Neural progenitor cell (in vitro differentiated cells): Measurements from ENCODE around the gene FAF1. TPM values are rescaled to one million over a fixed set of nuclear protein-coding genes. Genes with fewer than 3 reads are reported as not detected.
"Not testable (repeated sequence)": the region's sequence is repeated elsewhere in the genome, so short reads cannot be mapped to it uniquely, and the experiment has no call there.

Experiments used
- DNase-seq: peaks from one replicate; pipeline ENCODE4 v3.0.0-alpha.2; 2016; ENCODE audit warnings: low spot score
- H2AFZ ChIP-seq: fragments of 200-600 bp; sonication (generic); replicated peaks from 2 replicates; pipeline ENCODE4 v1.6.1; 2016; ENCODE audit warnings: antibody characterized with exemption
- H3F3A ChIP-seq: fragments of 200-600 bp; sonication (generic); 2 replicates; pipeline ENCODE4 v1.6.1; 2016; ENCODE audit warnings: antibody characterized with exemption, low read depth
- H3K27ac ChIP-seq: fragments of 200-600 bp; sonication (generic); 2 replicates; pipeline ENCODE4 v1.5.1; 2016; ENCODE audit warnings: mild to moderate bottlenecking
- H3K27me3 ChIP-seq: fragments of 200-600 bp; sonication (generic); 2 replicates; pipeline ENCODE4 v1.6.1; 2016; ENCODE audit warnings: mild to moderate bottlenecking, moderate library complexity
- H3K36me3 ChIP-seq: fragments of 200-600 bp; sonication (generic); 2 replicates; pipeline ENCODE4 v1.5.1; 2016
- H3K4me1 ChIP-seq: fragments of 200-600 bp; sonication (generic); 2 replicates; pipeline ENCODE4 v1.6.1; 2016; ENCODE audit warnings: mixed run types
- H3K4me2 ChIP-seq: fragments of 200-600 bp; sonication (generic); 2 replicates; pipeline ENCODE4 v1.6.1; 2016
- H3K4me3 ChIP-seq: fragments of 200-600 bp; sonication (generic); 2 replicates; pipeline ENCODE4 v1.5.1; 2016
- H3K79me2 ChIP-seq: fragments of 200-600 bp; sonication (generic); 2 replicates; pipeline ENCODE4 v1.6.1; 2016; ENCODE audit warnings: low read depth
- H3K9ac ChIP-seq: fragments of 200-600 bp; sonication (generic); 2 replicates; pipeline ENCODE4 v1.6.1; 2016
- H3K9me3 ChIP-seq: fragments of 200-600 bp; sonication (generic); 2 replicates; pipeline ENCODE4 v1.5.1; 2016; ENCODE audit warnings: low read depth
- H4K20me1 ChIP-seq: fragments of 200-600 bp; sonication (generic); 2 replicates; pipeline ENCODE4 v1.6.1; 2016; ENCODE audit warnings: low read depth
- H3K27ac Mint-ChIP-seq: 3 replicates; pipeline ENCODE4 v1.8.0; 2021; ENCODE audit warnings: mixed read lengths
- H3K27me3 Mint-ChIP-seq: 2 replicates; pipeline ENCODE4 v1.8.0; 2022; ENCODE audit warnings: low read depth, mild to moderate bottlenecking, inconsistent platforms, moderate library complexity, mixed read lengths; ENCODE audit not compliant: insufficient read depth
- H3K36me3 Mint-ChIP-seq: 3 replicates; pipeline ENCODE4 v1.8.0; 2021; ENCODE audit warnings: mixed read lengths
- H3K4me1 Mint-ChIP-seq: 3 replicates; pipeline ENCODE4 v1.8.0; 2021; ENCODE audit warnings: mixed read lengths
- H3K4me3 Mint-ChIP-seq: 3 replicates; pipeline ENCODE4 v1.8.0; 2021; ENCODE audit warnings: mild to moderate bottlenecking, moderate library complexity, mixed read lengths
- H3K9me3 Mint-ChIP-seq: 3 replicates; pipeline ENCODE4 v1.8.0; 2020; ENCODE audit warnings: mixed read lengths
- CTCF ChIP-seq: fragments of 200-600 bp; sonication (generic); IDR thresholded peaks from 2 replicates; pipeline ENCODE4 v1.5.1; 2017; ENCODE audit warnings: antibody characterized with exemption, mild to moderate bottlenecking
- EZH2 ChIP-seq: fragments of 200-600 bp; sonication (generic); IDR thresholded peaks from 2 replicates; pipeline ENCODE4 v1.6.1; 2017; ENCODE audit warnings: antibody characterized with exemption, mild to moderate bottlenecking, moderate library complexity
- EZH2phosphoT487 ChIP-seq: fragments of 200-600 bp; sonication (generic); IDR thresholded peaks from 2 replicates; pipeline ENCODE4 v1.6.1; 2017; ENCODE audit warnings: antibody characterized with exemption
- total RNA-seq: library from RNA; depleted of rRNA; stranded (reverse); fragments of >200 nt; gene quantifications from 2 replicates; pipeline ENCODE4 v1.2.3, GENCODE V29; 2015; ENCODE audit warnings: low replicate concordance

FAF1 gene
- total RNA-seq, 1 donor from 2014 or later, result 103 TPM

- DNase-seq, result no peak
Measured at GRCh38 chr1:50959303-50959912, 659 bp downstream of the FAF1 start.

GRCh38 chr1:50955116-50955515, 5.0 kb downstream of the FAF1 start:
- Histone ChIP-seq H3K27ac (no peak overlapping the region), H3K9ac (no peak overlapping the region), H3K4me3 (no peak overlapping the region), H3K4me2 (no peak overlapping the region), H3K9me3 (no peaks in the 10 kb centered on the region), H3K79me2 (peaks cover 82% of the 10 kb centered on the region), H2AFZ (no peak overlapping the region), H3K36me3 (no peaks in the 10 kb centered on the region), H4K20me1 (no peaks in the 10 kb centered on the region), H3K4me1 (peaks cover 4% of the 10 kb centered on the region), H3K27me3 (no peaks in the 10 kb centered on the region), H3F3A (peaks cover 12% of the 10 kb centered on the region)
- Mint-ChIP-seq H3K27me3 (peaks cover 2% of the 10 kb centered on the region), H3K4me3 (no peak overlapping the region), H3K9me3 (peaks cover 6% of the 10 kb centered on the region), H3K36me3 (peaks cover 6% of the 10 kb centered on the region), H3K27ac (no peak overlapping the region), H3K4me1 (peaks cover 9% of the 10 kb centered on the region)
- TF ChIP-seq EZH2 (no peak), EZH2phosphoT487 (no peak), CTCF (no peak)
- DNase-seq, result no peak

More at GRCh38 chr1:50959303-50959912, 659 bp downstream of the FAF1 start:
- peaks cover 14% of the 10 kb centered on the region for H3K4me1 Mint-ChIP-seq
- peaks cover under 1% of the 10 kb centered on the region for H3K27me3 Mint-ChIP-seq
- peak overlapping the region; percentile 95 for H3K4me3 ChIP-seq
- H3K9me3 ChIP-seq, result no peaks in the 10 kb centered on the region
- H2AFZ ChIP-seq, result peak overlapping the region; percentile 96
- H3K27ac ChIP-seq, result peak overlapping the region; percentile 64
- peaks cover 17% of the 10 kb centered on the region for H3K27me3 ChIP-seq
- H3K9me3 Mint-ChIP-seq, result no peaks in the 10 kb centered on the region
- H3K9ac ChIP-seq, result peak overlapping the region; percentile 48
- H3K36me3 ChIP-seq, result no peaks in the 10 kb centered on the region
- peaks cover 23% of the 10 kb centered on the region for H3F3A ChIP-seq
- H4K20me1 ChIP-seq, result no peaks in the 10 kb centered on the region
- peak overlapping the region; percentile 4 for H3K27ac Mint-ChIP-seq
- peaks cover 4% of the 10 kb centered on the region for H3K4me1 ChIP-seq
- H3K36me3 Mint-ChIP-seq, result no peaks in the 10 kb centered on the region
- TF ChIP-seq EZH2, result no peak
- no peak for TF ChIP-seq CTCF
- TF ChIP-seq EZH2phosphoT487, result no peak
- H3K79me2 ChIP-seq, result peaks cover 52% of the 10 kb centered on the region
- peak overlapping the region; percentile 89 for H3K4me3 Mint-ChIP-seq
- peak overlapping the region; percentile 98 for H3K4me2 ChIP-seq

- not testable (repeated sequence) for H3K9me3 ChIP-seq, H3K9ac ChIP-seq, H3K4me1 ChIP-seq, H3K4me2 ChIP-seq, DNase-seq, H3K4me3 Mint-ChIP-seq, H4K20me1 ChIP-seq, H3K4me1 Mint-ChIP-seq, H3K36me3 Mint-ChIP-seq, H3K27me3 ChIP-seq, H3K27ac ChIP-seq, H3K36me3 ChIP-seq, H3K4me3 ChIP-seq, H2AFZ ChIP-seq, H3F3A ChIP-seq, H3K9me3 Mint-ChIP-seq, H3K27me3 Mint-ChIP-seq, H3K27ac Mint-ChIP-seq
- H3K79me2 ChIP-seq, result peaks cover 86% of the 10 kb centered on the region
Measured at GRCh38 chr1:50952566-50952965, 7.5 kb downstream of the FAF1 start.

GRCh38 chr1:50950396-50950795, 9.7 kb downstream of the FAF1 start:
- DNase-seq, result no peak

More at GRCh38 chr1:50950396-50950795, 9.7 kb downstream of the FAF1 start:
- TF ChIP-seq CTCF (no peak), EZH2phosphoT487 (no peak), EZH2 (no peak)
- no peaks in the 10 kb centered on the region for H3K9me3 ChIP-seq
- H3K27ac ChIP-seq, result no peak overlapping the region
- H3K79me2 ChIP-seq, result peaks cover 86% of the 10 kb centered on the region
- peaks cover 9% of the 10 kb centered on the region for H3K9me3 Mint-ChIP-seq
- no peak overlapping the region for H3K4me3 Mint-ChIP-seq
- H3K36me3 ChIP-seq, result no peaks in the 10 kb centered on the region
- H3F3A ChIP-seq, result no peaks in the 10 kb centered on the region
- H3K4me1 Mint-ChIP-seq, result no peaks in the 10 kb centered on the region
- H3K4me2 ChIP-seq, result no peak overlapping the region
- H2AFZ ChIP-seq, result no peak overlapping the region
- H3K27me3 Mint-ChIP-seq, result peaks cover 2% of the 10 kb centered on the region
- no peak overlapping the region for H3K4me3 ChIP-seq
- no peak overlapping the region for H3K27ac Mint-ChIP-seq
- H3K27me3 ChIP-seq, result no peaks in the 10 kb centered on the region
- no peak overlapping the region for H3K9ac ChIP-seq
- H4K20me1 ChIP-seq, result peaks cover 11% of the 10 kb centered on the region
- no peaks in the 10 kb centered on the region for H3K4me1 ChIP-seq
- H3K36me3 Mint-ChIP-seq, result peaks cover 8% of the 10 kb centered on the region
